Sigmoid colon (tissue), 4 donors: ENCODE measurements around the gene KCP.

Experiments
- CTCF ChIP-seq, 4 experiments: fragments of 450-650 bp in 3 of 4; fragments of 200-600 bp in 1 of 4; IDR thresholded peaks; one replicate each; pipeline ENCODE4 v1.5.1; 2016 to 2019; ENCODE audit warnings: antibody characterized with exemption in 4 of 4, mild to moderate bottlenecking in 3 of 4, moderate library complexity in 2 of 4
- POLR2A ChIP-seq, 2 donors: fragments of 450-650 bp; IDR thresholded peaks; one replicate each; pipeline ENCODE4 v1.6.1; 2016; ENCODE audit warnings: antibody characterized with exemption in 2 of 2, mild to moderate bottlenecking in 2 of 2, moderate library complexity in 2 of 2
- POLR2AphosphoS5 ChIP-seq, 4 donors: sonication (generic); formaldehyde crosslinking; IDR thresholded peaks; one replicate each; pipeline ENCODE4 v1.6.1; 2017; ENCODE audit warnings: antibody characterized with exemption in 4 of 4

GRCh38 chr7:128865303-128865702 lies 45.2 kb downstream of the KCP start:
- no peak for TF ChIP-seq CTCF (IDR thresholded peaks at IDR 0.05)
- TF ChIP-seq POLR2AphosphoS5 (IDR thresholded peaks at IDR 0.05): no peak
- TF ChIP-seq POLR2A (IDR thresholded peaks at IDR 0.05): no peak
